HCT116 (cell line): ENCODE results near the gene SCAF1. TPM values are rescaled to one million over a fixed set of nuclear protein-coding genes. Genes with fewer than 3 reads are reported as not detected.

Experiments
- ATAC-seq: fragments of 200-7000 bp; cut with Tn5 transposase; 2 replicates; pipeline ENCODE4 v1.9.1; 2020; ENCODE audit warnings: mild to moderate bottlenecking, moderate library complexity
- BruUV-seq: library from RNA; stranded (reverse); fragments of 400-500 nt; replicated peaks from 2 replicates; lab custom pipeline; 2021; lab: Mats Ljungman, UMichigan
- CTCF ChIA-PET: fragments of 300-600 bp; sonication (Branson Sonifier 250); formaldehyde crosslinking; loops from one replicate; lab custom pipeline; 2021; ENCODE audit warnings: antibody characterized with exemption; lab: Charles Lee
- POLR2A ChIA-PET: fragments of 300-600, 350-600 bp; sonication (Branson Sonifier 250); formaldehyde crosslinking; loops from one replicate; lab custom pipeline; 2021; ENCODE audit warnings: antibody characterized with exemption; lab: Charles Lee
- RAD21 ChIA-PET, 2 experiments: fragments of 300-600 bp; sonication (Branson Sonifier 250); formaldehyde crosslinking; loops; one replicate each; lab custom pipeline; 2023; ENCODE audit warnings: low total read pairs in 2 of 2; ENCODE audit not compliant: uncharacterized antibody in 2 of 2, unreplicated experiment in 2 of 2, low non-redundant PET in 1 of 2; lab: Charles Lee
- DNase-seq: peaks from one replicate; pipeline ENCODE4 v3.0.0-alpha.2; 2010; ENCODE audit warnings: low read depth, low spot score
- H2AFZ ChIP-seq: fragments of 200-600 bp; shearing (Covaris generic), sonication (generic); 2 replicates; pipeline ENCODE4 v1.6.1; 2017; ENCODE audit warnings: low read depth, mixed run types, mixed read lengths, antibody characterized with exemption, low read length; ENCODE audit not compliant: poor library complexity, severe bottlenecking
- H3K27ac ChIP-seq: 2 replicates; pipeline ENCODE4 v1.5.1; 2012; ENCODE audit warnings: low read depth, low read length
- H3K27me3 ChIP-seq: fragments of 200-600 bp; sonication (generic); 2 replicates; pipeline ENCODE4 v1.6.1; 2016; ENCODE audit warnings: mixed run types, low read length, mixed read lengths; ENCODE audit not compliant: insufficient read depth
- H3K36me3 ChIP-seq, 2 experiments: fragments of 200-500 bp in 1 of 2; fragments of 200-600 bp in 1 of 2; sonication (Bioruptor generic) in 1 of 2; sonication (generic) in 1 of 2; 2 replicates each; pipeline versions ENCODE4 v1.5.1 to v1.6.1; 2014 to 2016; ENCODE audit warnings: low read length in 2 of 2, inconsistent platforms in 1 of 2, mixed read lengths in 1 of 2, mixed run types in 1 of 2; ENCODE audit not compliant: insufficient read depth in 2 of 2, control insufficient read depth in 1 of 2
- H3K4me1 ChIP-seq, 2 experiments: fragments of 200-600 bp in 1 of 2; sonication (generic) in 1 of 2; 2 replicates each; pipeline versions ENCODE4 v1.5.1 to v1.6.1; 2012 to 2017; ENCODE audit warnings: low read length in 2 of 2, inconsistent platforms in 1 of 2, mild to moderate bottlenecking in 1 of 2, mixed read lengths in 1 of 2, mixed run types in 1 of 2, moderate library complexity in 1 of 2; ENCODE audit not compliant: insufficient read depth in 2 of 2, control insufficient read depth in 1 of 2
- H3K4me2 ChIP-seq: fragments of 200-600 bp; sonication (generic); 2 replicates; pipeline ENCODE4 v1.6.1; 2017; ENCODE audit warnings: mixed run types, low read length, mixed read lengths
- H3K4me3 ChIP-seq, 2 experiments: fragments of 200-600 bp in 1 of 2; sonication (generic) in 1 of 2; replicated peaks in 1 of 2; 2 replicates each; pipeline ENCODE4 v1.5.1; 2011 to 2016; ENCODE audit warnings: low read length in 2 of 2, control low read depth in 1 of 2, low read depth in 1 of 2, mild to moderate bottlenecking in 1 of 2, mixed read lengths in 1 of 2, mixed run types in 1 of 2
- H3K79me2 ChIP-seq: fragments of 200-600 bp; sonication (generic); 2 replicates; pipeline ENCODE4 v1.6.1; 2017; ENCODE audit warnings: mild to moderate bottlenecking, mixed run types, low read length, moderate library complexity, mixed read lengths; ENCODE audit not compliant: insufficient read depth
- H3K9ac ChIP-seq: fragments of 200-600 bp; sonication (generic); 2 replicates; pipeline ENCODE4 v1.6.1; 2016; ENCODE audit warnings: low read length, mixed read lengths
- H3K9me2 ChIP-seq: fragments of 200-600 bp; sonication (generic), shearing (Covaris generic); 2 replicates; pipeline ENCODE4 v1.6.1; 2017; ENCODE audit warnings: mixed run types, mild to moderate bottlenecking, moderate library complexity; ENCODE audit not compliant: insufficient read depth
- H3K9me3 ChIP-seq, 2 experiments: fragments of 200-500 bp in 1 of 2; fragments of 200-600 bp in 1 of 2; sonication (Bioruptor generic) in 1 of 2; sonication (generic) in 1 of 2; 2 replicates each; pipeline ENCODE4 v1.6.1; 2014 to 2017; ENCODE audit warnings: low read length in 2 of 2, mixed read lengths in 2 of 2, inconsistent platforms in 1 of 2, low read depth in 1 of 2, mild to moderate bottlenecking in 1 of 2, mixed run types in 1 of 2, moderate library complexity in 1 of 2; ENCODE audit not compliant: control insufficient read depth in 1 of 2, insufficient read depth in 1 of 2
- H4K20me1 ChIP-seq: fragments of 200-600 bp; sonication (generic), shearing (Covaris generic); 2 replicates; pipeline ENCODE4 v1.6.1; 2017; ENCODE audit warnings: mixed run types, mild to moderate bottlenecking, moderate library complexity; ENCODE audit not compliant: insufficient read depth
- CBX3 ChIP-seq: IDR thresholded peaks from 2 replicates; pipeline ENCODE4 v1.6.1; 2012; ENCODE audit warnings: low read depth
- CEBPB ChIP-seq: IDR thresholded peaks from 2 replicates; pipeline ENCODE4 v1.6.1; 2012; ENCODE audit warnings: low read depth
- EZH2phosphoT487 ChIP-seq: fragments of 200-600 bp; IDR thresholded peaks from 2 replicates; pipeline ENCODE4 v1.6.1; 2018; ENCODE audit warnings: antibody characterized with exemption, borderline replicate concordance
- POLR2AphosphoS5 ChIP-seq: IDR thresholded peaks from 2 replicates; pipeline ENCODE4 v1.6.1; 2011; ENCODE audit warnings: mild to moderate bottlenecking, low read depth, low read length, moderate library complexity
- RAD21 ChIP-seq: IDR thresholded peaks from 2 replicates; pipeline ENCODE4 v1.6.1; 2012; ENCODE audit warnings: low read depth, mild to moderate bottlenecking
- REST ChIP-seq: IDR thresholded peaks from 2 replicates; pipeline ENCODE4 v1.6.1; 2012; ENCODE audit warnings: low read depth
- SIN3A ChIP-seq: IDR thresholded peaks from 2 replicates; pipeline ENCODE4 v1.6.1; 2012; ENCODE audit warnings: low read depth
- TCF7L2 ChIP-seq: IDR thresholded peaks from 2 replicates; pipeline ENCODE4 v1.7.0; 2011; ENCODE audit warnings: borderline replicate concordance, inconsistent platforms; ENCODE audit not compliant: insufficient read depth, insufficient read length; ENCODE audit errors: extremely low read depth
- YY1 ChIP-seq: IDR thresholded peaks from 2 replicates; pipeline ENCODE4 v1.6.1; 2011; ENCODE audit warnings: low read length, low read depth, moderate library complexity, mild to moderate bottlenecking; ENCODE audit not compliant: insufficient replicate concordance; ENCODE audit errors: extremely low read depth
- ZBTB33 ChIP-seq: IDR thresholded peaks from 2 replicates; pipeline ENCODE4 v1.6.1; 2011; ENCODE audit warnings: mild to moderate bottlenecking, low read length, moderate library complexity; ENCODE audit not compliant: insufficient replicate concordance; ENCODE audit errors: extremely low read depth
- ZNF274 ChIP-seq: fragments of 200-500 bp; sonication (Bioruptor generic); IDR thresholded peaks from 2 replicates; pipeline ENCODE4 v1.6.1; 2014; ENCODE audit warnings: mild to moderate bottlenecking, low read depth, low read length, inconsistent platforms
- intact Hi-C: fragments of 100-400 bp; cut with micrococcal nuclease; formaldehyde crosslinking; loops from 2 replicates; pipeline ENCODE4 v1.10.0; 2022
- total RNA-seq: library from RNA; stranded (reverse); gene quantifications from one replicate; pipeline ENCODE4 v1.2.1, GENCODE V29; 2021; ENCODE audit not compliant: unreplicated experiment

The SCAF1 gene
- total RNA-seq, 1 experiment from 2014 or later: 96.8 TPM

DNA sequence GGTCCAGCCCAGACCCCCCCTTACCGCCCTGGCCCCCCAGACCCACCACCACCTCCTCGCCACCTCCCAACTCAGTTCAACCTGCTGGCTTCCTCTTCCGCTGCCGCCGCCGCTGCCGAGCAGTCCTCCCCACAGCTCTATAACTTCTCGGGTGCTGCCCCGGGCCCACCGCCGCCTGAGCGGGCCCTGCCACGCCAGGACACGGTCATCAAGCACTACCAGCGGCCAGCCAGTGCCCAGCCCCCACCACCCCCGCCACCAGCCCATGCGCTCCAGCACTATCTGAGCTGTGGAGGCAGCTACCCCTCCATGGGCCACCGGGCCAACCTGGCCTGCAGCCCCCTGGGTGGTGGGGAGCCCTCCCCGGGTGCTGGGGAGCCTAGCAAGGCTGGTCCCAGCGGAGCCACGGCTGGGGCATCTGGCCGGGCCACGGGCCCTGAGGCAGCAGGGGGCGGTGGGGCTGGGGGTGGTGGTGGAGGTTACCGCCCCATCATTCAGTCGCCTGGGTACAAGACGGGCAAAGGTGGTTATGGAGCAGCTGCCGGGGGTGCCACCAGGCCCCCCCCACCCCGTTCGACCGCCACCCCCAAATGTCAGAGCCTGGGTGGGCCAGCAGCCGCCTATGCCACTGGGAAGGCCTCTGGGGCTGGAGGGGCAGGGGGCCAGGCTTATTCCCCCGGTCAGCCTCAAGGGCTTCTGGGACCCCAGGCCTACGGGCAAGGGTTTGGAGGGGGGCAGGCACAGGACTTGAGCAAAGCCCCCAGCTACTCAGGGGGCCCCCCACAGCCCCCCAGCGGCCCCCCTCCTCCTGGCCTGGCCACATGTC is 46.8 kb upstream of the SCAF1 start:
- no peak for DNase-seq
- peaks cover 24 to 38% of the 10 kb centered on the region in 2 experiments; a peak in 3 of 4 replicates for H3K36me3 ChIP-seq
- POLR2A ChIA-PET: no interaction called here
- TF ChIP-seq ZNF274 (no peak), POLR2AphosphoS5 (no peak), YY1 (no peak), REST (no peak), TCF7L2 (no peak), CEBPB (no peak), RAD21 (no peak), ZBTB33 (no peak), CBX3 (no peak), SIN3A (no peak), EZH2phosphoT487 (no peak)
- TF ChIP-seq, all 23 proteins: peak for 0
- no peak overlapping the region for H3K9ac ChIP-seq
- no peaks in the 10 kb centered on the region for H3K27me3 ChIP-seq
- H3K4me1 ChIP-seq: peaks cover 6 to 27% of the 10 kb centered on the region in 2 experiments; a peak in 3 of 4 replicates
- H3K9me2 ChIP-seq: no peaks in the 10 kb centered on the region
- CTCF ChIA-PET: no interaction called here
- H3K27ac ChIP-seq: no peak overlapping the region; the same call in 1 of the 2 replicates
- H3K4me2 ChIP-seq: no peak overlapping the region
- RAD21 ChIA-PET: no interaction called here
- H3K79me2 ChIP-seq: peaks cover 65% of the 10 kb centered on the region
- no peaks in the 10 kb centered on the region for H3K9me3 ChIP-seq
- intact Hi-C loops: loop anchor here (5.0 kb wide), 1 partner anchor 82 kb away; the partner anchor contains the start of gene PRMT1
- H3K4me3 ChIP-seq: no peak overlapping the region
- H2AFZ ChIP-seq: no peak overlapping the region
- no peak for ATAC-seq
- H4K20me1 ChIP-seq: peaks cover 8% of the 10 kb centered on the region; the same call in 1 of the 2 replicates
- BruUV-seq: no TSS peak
